Natural killer cell (primary cell): Measurements from ENCODE around the gene GBX2. TPM values are rescaled to one million over a fixed set of nuclear protein-coding genes. Genes with fewer than 3 reads are reported as not detected.

Experiments
- ATAC-seq, 3 donors: fragments of 150-1000 bp in 2 of 3; fragments of 200-7000 bp in 1 of 3; cut with Tn5 transposase; 1 replicate in 1 of 3; 2 replicates in 2 of 3; pipeline ENCODE4 v1.10.0; 2021; ENCODE audit warnings: mild to moderate bottlenecking in 2 of 3, moderate library complexity in 2 of 3
- DNase-seq, 2 donors: peaks; one replicate each; pipeline versions ENCODE4 v3.0.0 to v3.0.0-alpha.2; 2013 to 2021; ENCODE audit warnings: mixed read lengths in 1 of 2
- H3K27ac ChIP-seq: one replicate; pipeline ENCODE4 v1.5.1; 2013; ENCODE audit warnings: mild to moderate bottlenecking, low read length
- H3K27me3 ChIP-seq: one replicate; pipeline ENCODE4 v1.6.1; 2013; ENCODE audit warnings: low read length; ENCODE audit not compliant: control insufficient read depth, insufficient read depth
- H3K36me3 ChIP-seq: one replicate; pipeline ENCODE4 v1.6.1; 2013; ENCODE audit warnings: low read length; ENCODE audit not compliant: control insufficient read depth, insufficient read depth
- H3K4me1 ChIP-seq: one replicate; pipeline ENCODE4 v1.6.1; 2013; ENCODE audit warnings: low read length; ENCODE audit not compliant: control insufficient read depth, insufficient read depth
- H3K4me3 ChIP-seq: one replicate; pipeline ENCODE4 v1.5.1; 2013; ENCODE audit warnings: low read length
- H3K9me3 ChIP-seq: one replicate; pipeline ENCODE4 v1.6.1; 2013; ENCODE audit warnings: low read length; ENCODE audit not compliant: control insufficient read depth, insufficient read depth
- H3K27ac Mint-ChIP-seq, 2 donors: one replicate each; pipeline ENCODE4 v1.8.0; 2022; ENCODE audit warnings: mild to moderate bottlenecking in 2 of 2, mixed read lengths in 2 of 2, moderate library complexity in 1 of 2
- H3K27me3 Mint-ChIP-seq, 2 donors: one replicate each; pipeline ENCODE4 v1.8.0; 2022; ENCODE audit warnings: low read depth in 2 of 2, mixed read lengths in 2 of 2
- H3K36me3 Mint-ChIP-seq: one replicate; pipeline ENCODE4 v1.8.0; 2022; ENCODE audit warnings: mixed read lengths
- H3K4me1 Mint-ChIP-seq, 2 donors: one replicate each; pipeline ENCODE4 v1.8.0; 2022; ENCODE audit warnings: mixed read lengths in 2 of 2
- H3K4me3 Mint-ChIP-seq: one replicate; pipeline ENCODE4 v1.8.0; 2022; ENCODE audit warnings: mild to moderate bottlenecking, moderate library complexity, mixed read lengths
- H3K9me3 Mint-ChIP-seq, 2 donors: one replicate each; pipeline ENCODE4 v1.8.0; 2022; ENCODE audit warnings: mixed read lengths in 2 of 2
- CTCF ChIP-seq: fragments of 200-600 bp; IDR thresholded peaks from one replicate; pipeline ENCODE4 v1.8.0; 2022; ENCODE audit warnings: antibody characterized with exemption
- WGBS: methylation state at CpG from one replicate; pipeline ENCODE4 v1.1.7; 2013; ENCODE audit warnings: missing lambda C conversion rate; ENCODE audit not compliant: insufficient coverage; 5-methylcytosine and 5-hydroxymethylcytosine counted together
- intact Hi-C: fragments of 100-400 bp; cut with micrococcal nuclease; formaldehyde crosslinking; loops from one replicate; pipeline ENCODE4 v1.14.2; 2022
- total RNA-seq, 4 donors: library from RNA; stranded (reverse); fragments of 120-200 nt in 1 of 4; gene quantifications; one replicate each; pipeline versions ENCODE4 v1.2.3 to v1.2.4, GENCODE V29; 2013 to 2022

GBX2 gene
- total RNA-seq, 3 donors from 2014 or later (not counting 1 experiment from before 2014, with no cell fraction given): not detected

GRCh38 chr2:236162031-236162845, 5.9 kb downstream of the GBX2 start:
- H3K4me1 ChIP-seq: peaks cover 5% of the 10 kb centered on the region
- peaks cover 52 to 58% of the 10 kb centered on the region in 2 donors for H3K27me3 Mint-ChIP-seq
- no peak overlapping the region for H3K4me3 ChIP-seq
- H3K27me3 ChIP-seq: peaks cover 28% of the 10 kb centered on the region
- DNase-seq (no peak), ATAC-seq (no peak)
- TF ChIP-seq CTCF: no peak
- intact Hi-C loops: no loop called here
- no peak overlapping the region for H3K4me3 Mint-ChIP-seq
- H3K9me3 Mint-ChIP-seq: no peaks in the 10 kb centered on the region
- H3K4me1 Mint-ChIP-seq: peaks cover 6 to 7% of the 10 kb centered on the region in 2 donors
- no peaks in the 10 kb centered on the region for H3K36me3 Mint-ChIP-seq
- no peak overlapping the region for H3K27ac Mint-ChIP-seq
- H3K9me3 ChIP-seq: no peaks in the 10 kb centered on the region
- H3K36me3 ChIP-seq: no peaks in the 10 kb centered on the region
- WGBS: 51% methylated on average over 15 of the region's 16 CpGs
- H3K27ac ChIP-seq: no peak overlapping the region

- Histone ChIP-seq H3K9me3 (no peaks in the 10 kb centered on the region), H3K27ac (no peak overlapping the region), H3K4me3 (no peak overlapping the region), H3K4me1 (peaks cover 5% of the 10 kb centered on the region), H3K27me3 (peaks cover 23% of the 10 kb centered on the region), H3K36me3 (no peaks in the 10 kb centered on the region)
- no peak for DNase-seq
- WGBS: 64% methylated on average over 12 of the region's 12 CpGs
- peaks cover 54 to 55% of the 10 kb centered on the region in 2 donors for H3K27me3 Mint-ChIP-seq
- H3K4me1 Mint-ChIP-seq: peaks cover 3 to 4% of the 10 kb centered on the region in 2 donors
- H3K4me3 Mint-ChIP-seq: no peak overlapping the region
- TF ChIP-seq CTCF: no peak
- no peak overlapping the region for H3K27ac Mint-ChIP-seq
- intact Hi-C loops: no loop called here
- no peaks in the 10 kb centered on the region for H3K9me3 Mint-ChIP-seq
- H3K36me3 Mint-ChIP-seq: no peaks in the 10 kb centered on the region
- no peak for ATAC-seq
Measured at GRCh38 chr2:236161531-236161930, 6.7 kb downstream of the GBX2 start.

DNA sequence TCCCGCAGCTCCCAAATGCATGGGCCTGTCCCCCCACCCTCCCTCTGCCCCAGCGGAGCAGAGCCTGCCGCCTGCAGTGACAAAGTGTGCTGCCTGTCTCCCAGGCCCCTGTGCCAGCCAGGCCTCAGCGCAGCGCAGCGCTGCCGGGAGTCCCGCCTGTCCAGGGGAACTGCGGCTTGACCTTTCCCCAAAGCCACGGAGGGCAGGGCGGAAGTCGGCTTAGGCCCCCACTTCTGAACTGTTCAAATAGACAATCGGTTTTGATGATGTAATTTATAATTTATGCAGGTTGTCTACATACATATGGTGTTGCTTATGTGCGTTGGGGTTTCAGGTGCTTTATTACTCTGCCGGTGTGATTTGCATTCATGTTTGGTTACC, 7.1 kb downstream of the GBX2 start:
- Mint-ChIP-seq H3K36me3 (no peaks in the 10 kb centered on the region), H3K9me3 (no peaks in the 10 kb centered on the region), H3K27ac (no peak overlapping the region), H3K27me3 (peaks cover 50 to 52% of the 10 kb centered on the region in 2 donors), H3K4me1 (no peaks in the 10 kb centered on the region), H3K4me3 (no peak overlapping the region)
- Histone ChIP-seq H3K27ac (no peak overlapping the region), H3K27me3 (peaks cover 21% of the 10 kb centered on the region), H3K9me3 (no peaks in the 10 kb centered on the region), H3K36me3 (no peaks in the 10 kb centered on the region), H3K4me3 (no peak overlapping the region), H3K4me1 (peaks cover under 1% of the 10 kb centered on the region)
- 33% methylated on average over 15 of the region's 15 CpGs for WGBS
- no peak for ATAC-seq
- no peak for DNase-seq
- intact Hi-C loops: no loop called here
- no peak for TF ChIP-seq CTCF
